Smooth muscle cell of trachea (primary cell): Measurements from ENCODE around the gene SMC6. TPM values are rescaled to one million over a fixed set of nuclear protein-coding genes. Genes with fewer than 3 reads are reported as not detected.

Experiments
- total RNA-seq: library from RNA; depleted of rRNA; stranded (reverse); fragments of >200 nt; gene quantifications from 2 replicates; pipeline ENCODE4 v1.2.1, GENCODE V29; 2014

Gene SMC6, protein sequence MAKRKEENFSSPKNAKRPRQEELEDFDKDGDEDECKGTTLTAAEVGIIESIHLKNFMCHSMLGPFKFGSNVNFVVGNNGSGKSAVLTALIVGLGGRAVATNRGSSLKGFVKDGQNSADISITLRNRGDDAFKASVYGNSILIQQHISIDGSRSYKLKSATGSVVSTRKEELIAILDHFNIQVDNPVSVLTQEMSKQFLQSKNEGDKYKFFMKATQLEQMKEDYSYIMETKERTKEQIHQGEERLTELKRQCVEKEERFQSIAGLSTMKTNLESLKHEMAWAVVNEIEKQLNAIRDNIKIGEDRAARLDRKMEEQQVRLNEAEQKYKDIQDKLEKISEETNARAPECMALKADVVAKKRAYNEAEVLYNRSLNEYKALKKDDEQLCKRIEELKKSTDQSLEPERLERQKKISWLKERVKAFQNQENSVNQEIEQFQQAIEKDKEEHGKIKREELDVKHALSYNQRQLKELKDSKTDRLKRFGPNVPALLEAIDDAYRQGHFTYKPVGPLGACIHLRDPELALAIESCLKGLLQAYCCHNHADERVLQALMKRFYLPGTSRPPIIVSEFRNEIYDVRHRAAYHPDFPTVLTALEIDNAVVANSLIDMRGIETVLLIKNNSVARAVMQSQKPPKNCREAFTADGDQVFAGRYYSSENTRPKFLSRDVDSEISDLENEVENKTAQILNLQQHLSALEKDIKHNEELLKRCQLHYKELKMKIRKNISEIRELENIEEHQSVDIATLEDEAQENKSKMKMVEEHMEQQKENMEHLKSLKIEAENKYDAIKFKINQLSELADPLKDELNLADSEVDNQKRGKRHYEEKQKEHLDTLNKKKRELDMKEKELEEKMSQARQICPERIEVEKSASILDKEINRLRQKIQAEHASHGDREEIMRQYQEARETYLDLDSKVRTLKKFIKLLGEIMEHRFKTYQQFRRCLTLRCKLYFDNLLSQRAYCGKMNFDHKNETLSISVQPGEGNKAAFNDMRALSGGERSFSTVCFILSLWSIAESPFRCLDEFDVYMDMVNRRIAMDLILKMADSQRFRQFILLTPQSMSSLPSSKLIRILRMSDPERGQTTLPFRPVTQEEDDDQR
- total RNA-seq: 16.0 and 28.8 TPM in 2 replicates

DNA sequence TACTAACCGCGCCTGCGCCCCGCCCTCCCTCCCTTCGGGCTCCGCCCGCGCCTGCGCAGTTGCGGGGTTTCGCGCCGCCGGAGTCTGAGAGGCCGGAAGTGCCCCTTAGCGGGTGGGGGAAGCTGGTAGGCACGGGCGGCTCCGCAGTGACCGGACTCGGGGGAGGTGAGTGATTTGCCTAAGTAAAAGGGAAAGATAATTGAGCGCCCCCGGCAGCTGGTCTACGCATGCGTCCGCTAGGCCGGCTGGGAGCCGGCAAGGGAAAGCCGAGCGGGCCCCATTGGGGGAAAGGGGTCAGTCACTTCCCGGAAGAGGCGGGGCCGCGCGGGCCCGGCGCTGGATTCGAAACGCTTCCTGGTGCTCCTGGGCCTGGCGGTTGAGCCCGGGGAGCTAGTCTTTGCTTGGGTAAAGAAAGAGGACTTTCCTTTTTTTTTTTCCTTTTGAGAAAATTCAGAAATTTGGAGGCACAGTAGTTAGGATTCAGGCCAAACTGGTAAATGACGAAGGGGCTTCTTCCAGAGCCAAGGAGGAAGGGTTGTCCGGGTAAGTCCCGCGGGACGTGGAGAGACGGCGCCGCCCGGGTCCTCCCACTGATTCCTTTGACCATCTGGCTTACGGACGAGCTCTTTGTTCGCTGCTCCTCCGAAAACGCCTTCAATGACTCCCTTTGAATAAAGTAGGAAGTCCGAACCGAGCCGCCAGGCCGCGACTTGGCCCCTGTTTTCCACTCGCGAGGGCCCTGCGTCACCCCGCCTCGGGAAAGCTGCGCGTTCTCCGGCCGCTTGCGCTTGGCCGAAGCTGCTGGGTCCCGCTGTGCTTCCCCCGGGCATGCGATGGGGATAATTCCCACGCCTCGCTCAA lies at the start of gene SMC6, which contains the start of gene GEN1:
Gene SMC6 (minus strand): TSS at position 8 of the 861 bp plus-strand sequence. CDS start 7,864 bp downstream, outside the sequence.
Gene GEN1 (plus strand): TSS at position 336 of the 861 bp plus-strand sequence. CDS start 5,806 bp downstream, outside the sequence.

Other genes starting within 250 kb of the SMC6 start
- gene RAD51AP2, start 235.4 kb downstream of the SMC6 start, total RNA-seq: not detected in 2 replicates
- 0.29 and 0.99 TPM in 2 replicates for gene VSNL1, start 213.1 kb downstream of the SMC6 start, total RNA-seq
- 4.3 and 22.8 TPM in 2 replicates for gene GEN1, start 328 bp upstream of the SMC6 start, total RNA-seq
- not detected in 2 replicates for gene MSGN1, start 62.6 kb upstream of the SMC6 start, total RNA-seq
- gene KCNS3, start 124.9 kb upstream of the SMC6 start, total RNA-seq: 1.0 and 1.3 TPM in 2 replicates